CD4-positive, alpha-beta T cell treated with Interleukin-6 for 4 hours (primary cell): ENCODE results near the gene KCNQ1.

Source experiments
- DNase-seq: peaks from one replicate; pipeline ENCODE4 v3.0.0-alpha.2; 2020; ENCODE audit warnings: mixed read lengths

KCNQ1 gene

DNA sequence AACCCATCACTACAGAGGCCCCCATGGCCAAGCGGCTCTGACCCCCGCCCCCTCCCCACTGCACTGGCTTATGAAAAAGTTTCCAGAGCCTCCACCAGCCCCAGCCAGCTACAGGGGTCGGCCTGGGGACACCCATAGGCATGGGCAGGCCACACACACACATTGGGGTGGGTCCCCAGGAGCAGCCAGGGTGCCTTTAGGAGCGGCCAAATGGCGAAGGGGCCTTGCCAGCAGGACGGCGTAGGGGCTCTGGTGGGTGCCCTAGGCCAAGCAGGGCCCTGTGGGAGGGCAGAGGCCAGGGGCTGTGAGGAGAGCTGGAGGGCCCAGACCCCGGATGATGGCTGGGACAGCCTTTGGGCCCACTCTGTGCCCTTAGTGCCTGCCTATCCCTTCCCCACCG, 34.2 kb upstream of the KCNQ1 start:
- no peak for DNase-seq

GRCh38 chr11:2411446-2412305, 33.1 kb upstream of the KCNQ1 start:
- DNase-seq, result no peak

DNA sequence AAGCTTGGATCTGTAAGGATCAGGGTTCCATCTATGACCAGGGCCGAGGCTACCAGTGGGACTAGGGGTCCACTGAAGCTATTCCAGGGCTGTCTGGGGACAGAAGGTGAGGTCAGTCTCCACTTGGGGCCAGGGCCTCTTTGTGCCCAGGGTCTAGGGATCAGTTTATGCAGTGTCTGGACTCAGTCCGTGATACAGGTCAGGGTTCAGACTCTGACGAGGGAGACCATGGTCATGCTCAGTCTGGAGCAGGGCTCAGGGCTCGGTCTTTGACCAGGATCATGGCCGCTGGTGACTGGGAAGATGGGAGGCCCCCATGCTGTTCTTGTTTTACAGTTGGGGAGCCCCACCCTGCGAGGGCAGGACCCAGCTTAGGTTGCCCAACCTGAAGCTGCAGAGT, 32.5 kb upstream of the KCNQ1 start:
- no peak for DNase-seq

DNA sequence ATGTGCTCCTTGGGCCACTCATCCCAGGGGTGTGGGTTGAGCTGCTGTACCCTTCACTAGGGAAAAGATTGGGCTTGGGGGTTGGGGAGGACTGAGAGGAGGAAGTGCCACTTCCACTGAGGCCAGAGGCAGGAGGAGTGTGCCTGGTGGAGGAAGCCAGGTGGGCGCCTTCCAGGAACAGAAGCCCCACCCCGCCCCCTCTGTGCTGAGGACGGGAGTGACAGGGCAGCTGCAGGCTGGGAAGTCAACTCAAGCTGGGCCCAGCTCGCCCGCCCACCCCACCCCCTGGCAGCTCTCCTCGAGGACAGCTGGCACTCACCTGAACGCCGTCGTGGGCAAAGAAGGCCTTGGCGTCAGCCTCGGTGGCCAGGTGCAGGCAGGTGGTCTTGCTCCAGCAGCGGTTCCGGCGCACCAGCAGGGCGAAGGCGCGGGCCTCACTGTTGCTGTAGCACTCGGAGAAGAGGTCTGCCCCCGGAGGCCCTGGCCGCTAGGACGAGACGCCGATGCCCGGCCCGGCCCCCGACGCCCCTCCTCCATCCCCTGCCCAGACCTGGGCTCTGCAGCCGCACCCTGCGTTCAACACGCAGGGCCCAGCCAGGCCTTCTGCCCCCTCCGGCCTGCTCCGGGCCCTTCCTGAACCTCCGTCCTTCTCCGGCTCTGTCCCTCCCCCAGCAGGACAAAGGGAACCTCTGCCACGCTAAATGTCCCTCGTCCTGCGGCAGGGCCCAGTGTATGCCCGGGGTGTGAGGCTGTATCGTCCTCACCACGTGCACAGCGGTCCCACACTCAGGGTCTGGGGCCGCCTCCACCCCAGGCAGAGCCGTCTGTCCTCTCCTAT, 30.8 kb upstream of the KCNQ1 start:
- no peak for DNase-seq

- no peak for DNase-seq
Observed at GRCh38 chr11:2414616-2415015, 30.2 kb upstream of the KCNQ1 start.

DNA sequence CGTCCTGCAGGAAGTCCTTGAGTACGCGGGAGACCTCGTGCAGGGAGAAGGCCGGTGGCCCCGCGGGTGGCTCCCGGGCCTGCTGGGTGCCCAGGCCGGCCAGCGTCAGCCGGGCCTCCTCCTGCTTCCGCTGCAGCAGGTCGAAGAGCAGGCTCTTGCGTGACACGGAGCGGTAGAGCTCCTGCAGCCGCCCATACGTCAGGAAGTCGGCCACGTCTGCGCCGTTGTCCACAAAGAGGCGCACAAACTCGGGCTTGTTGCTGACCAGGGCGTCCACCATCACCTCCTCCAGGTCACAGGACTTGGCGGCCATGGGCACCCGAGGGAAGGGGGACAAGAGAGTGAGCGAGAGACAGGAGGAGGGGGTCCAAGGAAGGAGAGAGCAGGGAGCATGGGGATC, 29.6 kb upstream of the KCNQ1 start:
- DNase-seq, result no peak

DNA sequence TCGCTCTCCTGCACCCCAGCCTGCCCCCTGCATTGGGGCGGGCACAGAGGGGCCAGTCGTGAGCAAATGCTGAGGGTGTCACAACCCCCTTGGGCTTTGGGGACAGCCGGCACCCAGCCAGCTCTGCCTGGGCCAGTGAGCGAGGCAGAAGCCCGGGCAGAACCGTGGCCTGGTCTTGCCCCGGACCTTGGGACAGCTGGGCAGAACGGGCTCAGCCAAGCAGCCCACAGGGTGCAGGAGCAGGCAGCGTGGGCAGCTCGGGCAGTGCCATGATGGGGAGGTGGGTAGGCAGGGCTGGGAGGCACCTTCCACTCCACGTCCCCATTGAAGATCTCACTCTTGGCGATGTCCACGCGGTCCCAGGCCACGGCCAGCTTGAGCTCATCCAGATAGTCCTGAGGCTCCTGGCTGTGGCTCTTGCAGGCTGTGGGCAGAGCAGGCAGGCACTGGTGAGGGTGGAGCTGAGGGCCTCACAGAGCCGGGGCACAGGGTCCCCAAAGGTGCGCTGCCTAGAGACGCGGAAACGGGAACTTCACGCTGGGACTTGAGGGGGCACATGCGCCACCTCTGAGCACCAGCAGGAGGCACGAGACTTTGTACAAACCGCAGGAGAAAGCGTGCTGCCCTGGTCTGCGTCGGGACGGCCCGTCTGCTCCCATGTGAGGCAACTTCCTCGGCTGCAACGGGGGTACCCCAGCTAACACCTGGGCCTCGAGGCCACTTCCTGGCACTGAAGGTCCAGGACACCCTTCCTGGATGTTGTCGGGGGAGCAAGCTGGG, 29.0 kb upstream of the KCNQ1 start:
- no peak for DNase-seq

DNA sequence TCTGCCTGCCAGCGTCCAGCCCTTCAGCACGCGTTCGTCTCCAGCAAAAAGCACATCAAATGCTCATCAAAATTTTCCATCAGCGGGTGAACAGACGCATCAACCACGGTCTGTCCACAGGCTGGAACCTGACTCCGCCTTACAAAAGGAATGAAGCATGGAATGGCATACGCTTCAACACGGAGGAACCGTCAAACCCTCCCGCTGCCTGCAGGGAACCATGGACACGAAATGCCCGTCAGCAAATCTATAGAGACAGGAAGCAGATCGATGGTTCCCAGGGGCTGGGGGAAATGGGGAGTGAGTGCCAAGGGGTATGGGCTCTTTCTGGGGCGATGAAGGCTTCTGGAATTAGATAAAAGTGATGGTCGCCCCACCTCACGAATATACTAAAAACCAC, 28.0 kb upstream of the KCNQ1 start:
- DNase-seq, result no peak

DNA sequence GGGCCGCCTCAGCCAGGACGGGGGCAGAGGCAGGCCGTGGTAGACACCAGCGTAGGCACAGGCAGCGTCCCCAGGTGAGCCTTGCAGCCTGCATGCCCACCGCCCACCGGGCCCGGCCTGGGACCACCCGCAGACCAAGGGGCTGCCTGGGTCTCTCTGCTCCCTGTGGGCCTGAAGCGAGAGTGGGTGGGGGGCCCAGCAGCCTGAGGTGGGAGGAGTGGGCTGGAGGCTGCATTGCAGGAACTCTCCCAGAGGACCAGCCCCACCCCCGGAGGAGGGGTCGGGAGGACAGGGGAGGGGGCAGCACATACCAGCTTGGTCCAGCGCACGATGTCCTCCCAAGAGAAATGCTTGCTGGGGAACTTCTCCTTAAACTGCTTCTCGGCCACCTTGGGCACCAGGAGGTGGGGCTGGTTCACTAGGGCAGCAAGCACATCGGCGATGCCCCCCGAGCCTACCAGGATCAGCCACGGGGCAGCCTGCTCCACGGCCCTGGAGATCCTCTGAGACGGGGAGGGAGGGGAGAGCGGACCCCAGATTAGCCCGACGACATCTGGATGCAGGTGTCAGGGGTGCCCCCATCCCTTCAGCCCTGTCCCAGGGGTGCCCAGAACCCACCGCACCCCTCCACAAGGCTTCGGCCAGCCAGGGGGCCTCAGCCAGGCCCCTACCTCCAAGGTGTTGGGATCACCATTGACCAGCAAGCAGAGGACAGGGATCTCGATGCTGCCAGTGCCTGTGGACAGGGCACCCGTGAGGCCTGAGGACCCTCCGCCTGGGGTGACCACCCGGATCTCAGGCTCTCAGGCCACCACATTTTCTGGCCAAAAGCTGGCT, 26.7 kb upstream of the KCNQ1 start:
- DNase-seq, result no peak

GRCh38 chr11:2418693-2419360, 26.0 kb upstream of the KCNQ1 start:
- no peak for DNase-seq

DNA sequence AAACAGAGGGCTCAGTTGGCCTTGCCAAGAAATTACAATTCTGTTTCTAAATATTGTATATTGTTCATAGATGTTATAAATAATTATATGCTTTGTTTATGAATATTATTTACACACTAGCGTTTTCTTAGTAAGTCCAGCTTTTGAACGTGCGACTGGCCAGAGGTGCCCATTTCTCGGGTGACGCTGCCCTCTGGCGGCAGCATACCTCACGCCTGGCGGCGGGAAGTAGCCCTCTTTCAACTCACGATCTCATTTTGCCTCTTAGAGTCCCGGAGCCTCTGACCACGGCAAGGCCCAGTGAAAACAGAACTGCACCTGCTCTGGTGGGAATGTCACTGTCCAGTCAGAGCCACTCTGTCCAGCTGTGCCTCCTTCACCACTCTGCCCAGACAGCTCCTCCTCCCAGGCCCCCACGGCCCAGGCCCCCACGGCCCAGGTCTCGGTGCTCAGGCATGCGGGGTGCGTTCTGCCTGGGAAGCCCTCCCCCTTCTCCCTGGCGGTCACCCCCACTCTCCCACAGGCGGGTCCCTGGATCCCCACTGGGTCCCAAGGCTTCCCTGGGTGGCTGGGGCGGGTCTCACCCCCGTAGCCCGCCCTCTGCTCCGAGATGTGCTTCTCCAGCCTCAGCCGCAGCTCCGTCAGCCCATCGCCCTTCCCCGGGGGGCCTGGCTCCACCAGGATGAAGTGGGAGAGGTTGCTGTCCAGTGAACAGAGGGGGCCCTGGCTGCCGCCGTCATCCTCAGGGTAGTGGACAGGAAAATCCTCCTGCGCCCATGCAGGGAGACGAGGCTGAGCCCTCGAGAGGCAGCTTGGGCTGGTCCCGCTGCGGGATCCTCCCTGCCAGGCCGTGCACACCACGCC, 24.9 kb upstream of the KCNQ1 start:
- DNase-seq, result peak; percentile 69

DNA sequence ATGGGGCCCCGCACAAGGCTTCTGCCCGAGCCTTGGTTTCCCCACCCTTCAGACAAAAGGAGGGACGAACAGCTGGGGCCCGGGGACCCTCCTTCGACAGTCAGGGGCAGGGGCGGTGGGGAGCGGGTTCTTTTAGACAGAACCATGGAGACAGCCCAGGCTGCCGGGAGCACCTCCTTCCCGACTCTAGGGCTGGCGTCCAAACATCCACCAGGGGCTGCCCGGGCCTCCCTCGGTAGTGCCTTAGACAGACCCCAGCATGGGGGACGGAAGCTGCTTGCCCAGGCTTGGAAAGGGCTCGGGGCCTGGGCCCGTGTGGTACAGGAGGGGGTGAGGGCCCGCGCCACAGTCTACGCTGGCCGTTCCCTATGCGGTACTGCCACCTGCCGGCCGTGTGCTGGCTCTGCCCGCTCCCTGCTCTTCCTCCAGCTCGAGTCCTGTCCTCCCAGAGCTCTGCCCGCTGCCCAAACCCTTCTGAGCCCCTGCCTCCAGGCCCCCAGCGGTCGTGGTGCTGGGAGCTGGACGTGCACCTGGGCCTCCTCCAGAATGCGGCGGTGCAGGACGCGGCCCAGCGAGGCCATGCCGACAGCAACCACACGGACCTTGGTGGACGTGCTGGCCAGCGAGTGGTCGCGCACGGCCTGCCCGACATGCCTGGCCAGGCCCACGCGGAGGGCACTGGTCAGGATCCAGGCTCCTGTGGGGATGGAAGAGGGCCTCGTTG, 24.1 kb upstream of the KCNQ1 start:
- peak; percentile 80 for DNase-seq

- no peak for DNase-seq
Observed at GRCh38 chr11:2421226-2421994, 23.4 kb upstream of the KCNQ1 start.

GRCh38 chr11:2421996-2422395, 22.8 kb upstream of the KCNQ1 start:
- DNase-seq, result no peak

GRCh38 chr11:2422461-2423156, 22.2 kb upstream of the KCNQ1 start:
- no peak for DNase-seq

GRCh38 chr11:2423157-2424025, 21.4 kb upstream of the KCNQ1 start:
- no peak for DNase-seq

GRCh38 chr11:2424811-2425495, 19.9 kb upstream of the KCNQ1 start:
- no peak for DNase-seq
